A673 (cell line): ENCODE data around the gene ZNF664. TPM values are rescaled to one million over a fixed set of nuclear protein-coding genes. Genes with fewer than 3 reads are reported as not detected.

ENCODE experiments used
- BruUV-seq: library from RNA; stranded (reverse); fragments of 400-500 nt; replicated peaks from 2 replicates; lab custom pipeline; 2021; lab: Mats Ljungman, UMichigan
- CTCF ChIA-PET: fragments of 300-600 bp; sonication (Branson Sonifier 250); formaldehyde crosslinking; loops from one replicate; lab custom pipeline; 2022; ENCODE audit warnings: antibody characterized with exemption; lab: Charles Lee
- POLR2A ChIA-PET: fragments of 300-600 bp; sonication (Branson Sonifier 250); formaldehyde crosslinking; loops from one replicate; lab custom pipeline; 2022; ENCODE audit warnings: antibody characterized with exemption; ENCODE audit not compliant: low non-redundant PET; lab: Charles Lee
- DNase-seq: peaks from one replicate; pipeline ENCODE4 v3.0.0-alpha.2; 2015; ENCODE audit warnings: low spot score
- H3K27ac ChIP-seq: fragments of 200-600 bp; sonication (generic); 2 replicates; pipeline ENCODE4 v1.5.1; 2016; ENCODE audit warnings: mixed run types, low read depth, mild to moderate bottlenecking, mixed read lengths, antibody characterized with exemption, low read length; ENCODE audit not compliant: poor library complexity, severe bottlenecking
- H3K27me3 ChIP-seq: fragments of 200-600 bp; sonication (generic); replicated peaks from 2 replicates; pipeline ENCODE4 v1.6.1; 2017; ENCODE audit warnings: mixed run types, low read depth, mild to moderate bottlenecking, mixed read lengths, antibody characterized with exemption, low read length; ENCODE audit not compliant: insufficient read depth, poor library complexity
- H3K36me3 ChIP-seq: fragments of 200-600 bp; sonication (generic); 2 replicates; pipeline ENCODE4 v1.6.1; 2016; ENCODE audit warnings: mixed run types, mild to moderate bottlenecking, mixed read lengths, antibody characterized with exemption, low read length; ENCODE audit not compliant: insufficient read depth, poor library complexity, severe bottlenecking
- H3K4me1 ChIP-seq: fragments of 200-600 bp; sonication (generic); 2 replicates; pipeline ENCODE4 v1.6.1; 2017; ENCODE audit warnings: mixed run types, mild to moderate bottlenecking, mixed read lengths, antibody characterized with exemption, low read length; ENCODE audit not compliant: insufficient read depth, poor library complexity, severe bottlenecking
- H3K4me3 ChIP-seq: fragments of 200-600 bp; sonication (generic); 2 replicates; pipeline ENCODE4 v1.5.1; 2016; ENCODE audit warnings: low read depth, mixed run types, mild to moderate bottlenecking, mixed read lengths, low read length; ENCODE audit not compliant: poor library complexity, severe bottlenecking
- H3K9me3 ChIP-seq: fragments of 200-600 bp; sonication (generic); 2 replicates; pipeline ENCODE4 v1.6.1; 2016; ENCODE audit warnings: mixed run types, low read depth, mild to moderate bottlenecking, mixed read lengths, antibody characterized with exemption, low read length; ENCODE audit not compliant: poor library complexity, severe bottlenecking
- EZH2 ChIP-seq: fragments of 200-600 bp; sonication (generic); IDR thresholded peaks from 2 replicates; pipeline ENCODE4 v1.6.1; 2017; ENCODE audit warnings: borderline replicate concordance, low read depth, mild to moderate bottlenecking, mixed read lengths, antibody characterized with exemption, low read length; ENCODE audit not compliant: poor library complexity, severe bottlenecking
- intact Hi-C: fragments of 100-400 bp; cut with micrococcal nuclease; formaldehyde crosslinking; loops from one replicate; pipeline ENCODE4 v1.10.0; 2022; ENCODE audit not compliant: unreplicated experiment
- total RNA-seq: library from RNA; stranded (reverse); gene quantifications from 2 replicates; pipeline ENCODE4 v1.2.3, GENCODE V29; 2021
- TF ChIP-seq, protein P1 (sequence below): fragments of 300-800, 200-600 bp; sonication (generic); conservative IDR thresholded peaks from 2 replicates; pipeline ENCODE4 v1.5.1; 2017; ENCODE audit warnings: low read depth, mild to moderate bottlenecking, antibody characterized with exemption, low read length, moderate library complexity, mixed read lengths

The ZNF664 gene
- total RNA-seq, 1 experiment from 2014 or later = 135 TPM

- intact Hi-C loops = no loop called here
Measured at GRCh38 chr12:123971449-123971769, 1.6 kb upstream of the ZNF664 start.

GRCh38 chr12:123971770-123972456 is 1.1 kb upstream of the ZNF664 start:
- ChIA-PET CTCF (interaction anchor here (0.6 kb wide), 1 partner anchor 121 kb away, joined by 3 read pairs; no protein-coding TSS in a partner anchor), POLR2A (no interaction called here)
- TF ChIP-seq, protein P1, sequence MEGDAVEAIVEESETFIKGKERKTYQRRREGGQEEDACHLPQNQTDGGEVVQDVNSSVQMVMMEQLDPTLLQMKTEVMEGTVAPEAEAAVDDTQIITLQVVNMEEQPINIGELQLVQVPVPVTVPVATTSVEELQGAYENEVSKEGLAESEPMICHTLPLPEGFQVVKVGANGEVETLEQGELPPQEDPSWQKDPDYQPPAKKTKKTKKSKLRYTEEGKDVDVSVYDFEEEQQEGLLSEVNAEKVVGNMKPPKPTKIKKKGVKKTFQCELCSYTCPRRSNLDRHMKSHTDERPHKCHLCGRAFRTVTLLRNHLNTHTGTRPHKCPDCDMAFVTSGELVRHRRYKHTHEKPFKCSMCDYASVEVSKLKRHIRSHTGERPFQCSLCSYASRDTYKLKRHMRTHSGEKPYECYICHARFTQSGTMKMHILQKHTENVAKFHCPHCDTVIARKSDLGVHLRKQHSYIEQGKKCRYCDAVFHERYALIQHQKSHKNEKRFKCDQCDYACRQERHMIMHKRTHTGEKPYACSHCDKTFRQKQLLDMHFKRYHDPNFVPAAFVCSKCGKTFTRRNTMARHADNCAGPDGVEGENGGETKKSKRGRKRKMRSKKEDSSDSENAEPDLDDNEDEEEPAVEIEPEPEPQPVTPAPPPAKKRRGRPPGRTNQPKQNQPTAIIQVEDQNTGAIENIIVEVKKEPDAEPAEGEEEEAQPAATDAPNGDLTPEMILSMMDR = no peak
- TF ChIP-seq EZH2 = no peak
- BruUV-seq = no TSS peak
- DNase-seq = peak; percentile 55
- H3K27ac ChIP-seq = peak overlapping the region; percentile 55
- no peaks in the 10 kb centered on the region for H3K9me3 ChIP-seq
- intact Hi-C loops = no loop called here
- no peaks in the 10 kb centered on the region for H3K27me3 ChIP-seq
- H3K36me3 ChIP-seq = peaks cover 15% of the 10 kb centered on the region
- peak overlapping the region; percentile 90 for H3K4me3 ChIP-seq
- peaks cover 19% of the 10 kb centered on the region for H3K4me1 ChIP-seq

More at GRCh38 chr12:123971449-123971769, 1.6 kb upstream of the ZNF664 start:
- TF ChIP-seq, protein P1 = no peak
- no peak for TF ChIP-seq EZH2
- Histone ChIP-seq H3K36me3 (peaks cover 14% of the 10 kb centered on the region), H3K9me3 (no peaks in the 10 kb centered on the region), H3K27ac (peak overlapping the region; percentile 55), H3K27me3 (no peaks in the 10 kb centered on the region), H3K4me1 (peaks cover 19% of the 10 kb centered on the region), H3K4me3 (peak overlapping the region; percentile 90)
- no peak for DNase-seq
- POLR2A ChIA-PET = no interaction called here
- no TSS peak for BruUV-seq
- CTCF ChIA-PET = interaction anchor here (0.6 kb wide), 1 partner anchor 120 kb away, joined by 3 read pairs; no protein-coding TSS in a partner anchor

DNA sequence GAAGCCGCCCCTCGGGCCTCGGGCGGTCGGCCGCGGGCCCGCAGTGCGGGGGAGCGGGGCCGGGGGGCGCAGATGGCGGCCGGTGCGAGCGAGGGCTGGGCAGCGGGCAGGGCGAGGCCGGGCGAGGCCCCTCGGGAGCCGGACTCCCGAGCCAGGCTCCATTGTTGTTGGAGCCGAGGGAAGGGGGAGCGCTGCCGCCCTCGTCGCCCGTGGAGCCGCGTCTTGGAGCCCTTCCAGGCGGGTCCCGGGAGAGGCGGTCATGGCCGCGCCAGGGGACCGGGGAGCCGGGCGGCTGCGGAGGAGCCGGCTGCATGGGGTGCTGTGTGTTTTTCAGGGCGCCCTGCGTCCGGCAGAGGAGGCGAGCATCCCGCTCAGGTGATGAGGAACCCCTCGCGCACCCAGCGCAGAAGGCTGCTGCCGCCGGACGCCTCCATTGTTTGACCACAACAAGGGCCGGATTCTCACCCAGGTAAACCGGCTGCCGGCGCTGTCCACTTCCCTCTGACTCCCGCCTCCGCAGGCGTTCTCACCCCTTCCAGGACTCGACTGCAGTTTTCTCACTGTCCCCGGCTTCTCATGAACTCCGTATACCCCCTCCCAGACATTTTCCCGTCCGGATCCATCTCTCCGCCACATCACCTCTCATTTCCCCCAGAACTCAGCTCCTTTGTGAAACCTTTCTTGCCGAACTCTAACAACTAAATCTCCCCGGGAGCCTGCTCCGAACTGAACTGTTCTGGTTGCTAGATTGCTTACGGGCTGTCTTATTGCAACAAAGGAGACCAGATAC is 732 bp downstream of the ZNF664 start:
- no peaks in the 10 kb centered on the region for H3K27me3 ChIP-seq
- DNase-seq = peak; percentile 21
- peaks cover 29% of the 10 kb centered on the region for H3K36me3 ChIP-seq
- H3K27ac ChIP-seq = peak overlapping the region; percentile 81
- intact Hi-C loops = no loop called here
- TF ChIP-seq, protein P1 = no peak
- TF ChIP-seq EZH2 = no peak
- POLR2A ChIA-PET = no interaction called here
- peaks cover 19% of the 10 kb centered on the region for H3K4me1 ChIP-seq
- CTCF ChIA-PET = interaction anchor here (0.6 kb wide), 1 partner anchor 1895 kb away, joined by 3 read pairs; the partner anchor contains the start of gene MLXIP
- BruUV-seq = no TSS peak
- peak overlapping the region; percentile 90 for H3K4me3 ChIP-seq
- H3K9me3 ChIP-seq = no peaks in the 10 kb centered on the region
